GM12878 (cell line): ENCODE results near the gene SLX4IP. TPM values are rescaled to one million over a fixed set of nuclear protein-coding genes. Genes with fewer than 3 reads are reported as not detected.

ENCODE experiments used
- BCL11A ChIP-seq: IDR thresholded peaks from 2 replicates; pipeline ENCODE4 v1.6.1; 2011; ENCODE audit warnings: low read depth, low read length
- EED ChIP-seq: sonication (generic); IDR thresholded peaks from 2 replicates; pipeline ENCODE4 v1.6.1; 2016; ENCODE audit warnings: antibody characterized with exemption, low read depth
- EP300 ChIP-seq, 2 experiments: fragments of 150-350 bp in 1 of 2; IDR thresholded peaks; 2 replicates each; pipeline ENCODE4 v1.6.1; 2011 to 2012; ENCODE audit warnings: low read depth in 2 of 2, low read length in 2 of 2, borderline replicate concordance in 1 of 2, improper control_type of control experiment in 1 of 2, inconsistent platforms in 1 of 2; ENCODE audit not compliant: control insufficient read depth in 1 of 2
- MTA2 ChIP-seq: fragments of 450-650 bp; IDR thresholded peaks from 2 replicates; pipeline ENCODE4 v1.6.1; 2016; ENCODE audit warnings: low read depth, mild to moderate bottlenecking, moderate library complexity
- MTA3 ChIP-seq: IDR thresholded peaks from 2 replicates; pipeline ENCODE4 v1.6.1; 2012; ENCODE audit warnings: low read length, inconsistent platforms, borderline replicate concordance
- MXI1 ChIP-seq: fragments of 150-350 bp; IDR thresholded peaks from 2 replicates; pipeline ENCODE4 v1.6.1; 2011; ENCODE audit warnings: low read depth, mild to moderate bottlenecking, inconsistent platforms, low read length, improper control_type of control experiment
- RAD21 ChIP-seq: IDR thresholded peaks from 2 replicates; pipeline ENCODE4 v1.6.1; 2011; ENCODE audit warnings: mild to moderate bottlenecking, low read depth, low read length, moderate library complexity; ENCODE audit not compliant: insufficient read depth
- SMC3 ChIP-seq: IDR thresholded peaks from 2 replicates; pipeline ENCODE4 v1.6.1; 2011; ENCODE audit warnings: low read length, improper control_type of control experiment, borderline replicate concordance
- SP1 ChIP-seq: IDR thresholded peaks from one replicate; pipeline ENCODE4 v1.6.1; 2011; ENCODE audit warnings: low read depth, low read length
- STAT3 ChIP-seq: IDR thresholded peaks from 2 replicates; pipeline ENCODE4 v1.6.1; 2011; ENCODE audit warnings: low read depth, low read length, improper control_type of control experiment
- TAF1 ChIP-seq: IDR thresholded peaks from 2 replicates; pipeline ENCODE4 v1.6.1; 2011; ENCODE audit warnings: mild to moderate bottlenecking, low read depth, low read length, borderline replicate concordance
- YBX1 ChIP-seq: fragments of 450-650 bp; IDR thresholded peaks from 2 replicates; pipeline ENCODE4 v1.6.1; 2016; ENCODE audit warnings: antibody characterized with exemption
- ZNF24 ChIP-seq: fragments of 450-650 bp; IDR thresholded peaks from 2 replicates; pipeline ENCODE4 v1.6.1; 2017; ENCODE audit warnings: antibody characterized with exemption, mild to moderate bottlenecking
- ZNF622 ChIP-seq: fragments of 450-650 bp; IDR thresholded peaks from 2 replicates; pipeline ENCODE4 v1.6.1; 2017; ENCODE audit warnings: mild to moderate bottlenecking, inconsistent platforms
- polyA plus RNA-seq, 11 experiments: library from polyadenylated mRNA; depleted of rRNA in 4 of 11; unstranded in 6 of 11; stranded (reverse) in 5 of 11; fragments of >200 nt; fragmentation: Nextera tagmentation in 4 of 11; fragmentation: Illumina TruSeq in 1 of 11; extraction: Ambion mirVana in 4 of 11; extraction: Trizol in 1 of 11; gene quantifications; 1 replicate in 1 of 11; 2 replicates in 10 of 11; pipeline versions ENCODE4 v1.2.1 to v1.2.3, GENCODE V29; 2011 to 2016; ENCODE audit warnings: inconsistent platforms in 2 of 11, missing spikeins in 2 of 11, low read depth in 1 of 11
- total RNA-seq, 4 experiments: library from RNA; depleted of rRNA in 3 of 4; stranded (reverse); fragments of >200 nt in 3 of 4; fragmentation: Illumina TruSeq in 1 of 4; extraction: Trizol in 1 of 4; gene quantifications; 2 replicates each; pipeline versions ENCODE4 v1.2.1 to v1.2.3, GENCODE V29; 2013 to 2021
- TF ChIP-seq, protein P1 (sequence below): IDR thresholded peaks from 2 replicates; pipeline ENCODE4 v1.6.1; 2012; ENCODE audit warnings: low read depth, low read length, improper control_type of control experiment
- TF ChIP-seq, protein P2 (sequence below): fragments of 150-350 bp; IDR thresholded peaks from 2 replicates; pipeline ENCODE4 v1.6.1; 2014; ENCODE audit warnings: mild to moderate bottlenecking, low read depth, low read length

The SLX4IP gene
- total and polyA plus RNA-seq, 10 of the 15 experiments (the other 5 are each of a cell fraction or from before 2014, with no cell fraction given) = 2.2 to 11.0 (median 6.3) TPM

DNA sequence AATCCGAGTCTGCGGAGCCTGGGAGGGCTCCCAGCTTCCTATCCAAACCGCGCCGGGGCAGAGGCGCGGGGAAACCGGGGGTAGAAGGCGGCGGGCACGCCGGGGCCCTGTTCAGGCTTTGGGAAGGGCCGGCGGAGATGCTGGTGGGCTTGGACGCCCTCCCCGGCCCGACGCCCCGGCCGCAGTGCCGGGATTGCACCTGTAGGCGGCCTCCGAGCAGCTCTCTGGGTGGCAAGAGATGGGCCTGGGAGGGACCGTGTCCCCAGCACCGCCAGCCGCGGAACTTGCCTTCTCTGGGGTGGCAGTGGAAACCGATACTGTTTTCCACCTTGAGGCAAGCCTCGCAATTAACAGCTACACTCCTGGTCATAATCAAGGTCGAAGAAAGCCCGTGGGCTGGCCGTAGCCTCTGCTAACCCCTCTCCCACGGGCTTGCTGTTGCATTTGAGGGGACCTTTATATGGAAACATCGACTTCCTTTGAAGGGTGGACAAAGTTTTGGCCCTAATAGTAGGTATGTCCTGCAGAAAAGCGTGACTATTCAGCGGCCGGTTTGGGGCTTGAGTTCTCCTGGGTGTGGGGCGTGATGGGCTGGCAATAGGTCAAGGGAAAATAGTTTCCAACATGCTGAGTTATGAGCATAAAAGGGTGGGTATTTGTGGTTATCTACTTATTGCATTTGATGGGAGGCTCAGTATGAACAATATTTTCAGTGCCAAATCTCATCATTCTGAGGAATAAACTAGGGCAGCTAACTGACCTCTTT, 239.8 kb downstream of the SLX4IP start (continued):
- TF ChIP-seq SP1 = no peak
- TF ChIP-seq ZNF24 = no peak
- peak; percentile 42; the same call in 1 of the 2 replicates for TF ChIP-seq SMC3
- TF ChIP-seq RAD21 = peak; percentile 55
- no peak for TF ChIP-seq MTA3
- TF ChIP-seq YBX1 = no peak
- no peak for TF ChIP-seq ZNF622
- TF ChIP-seq BCL11A = no peak
- 0 out of 2 replicates have a peak, but pooled peaks have one; percentile 11 for TF ChIP-seq MTA2
- TF ChIP-seq, protein P1, sequence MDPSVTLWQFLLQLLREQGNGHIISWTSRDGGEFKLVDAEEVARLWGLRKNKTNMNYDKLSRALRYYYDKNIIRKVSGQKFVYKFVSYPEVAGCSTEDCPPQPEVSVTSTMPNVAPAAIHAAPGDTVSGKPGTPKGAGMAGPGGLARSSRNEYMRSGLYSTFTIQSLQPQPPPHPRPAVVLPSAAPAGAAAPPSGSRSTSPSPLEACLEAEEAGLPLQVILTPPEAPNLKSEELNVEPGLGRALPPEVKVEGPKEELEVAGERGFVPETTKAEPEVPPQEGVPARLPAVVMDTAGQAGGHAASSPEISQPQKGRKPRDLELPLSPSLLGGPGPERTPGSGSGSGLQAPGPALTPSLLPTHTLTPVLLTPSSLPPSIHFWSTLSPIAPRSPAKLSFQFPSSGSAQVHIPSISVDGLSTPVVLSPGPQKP = no peak
- 0 out of 2 replicates have a peak, but pooled peaks have one; percentile 24 for TF ChIP-seq EED
- TF ChIP-seq MXI1 = no peak; the same call in 1 of the 2 replicates
- TF ChIP-seq, protein P2, sequence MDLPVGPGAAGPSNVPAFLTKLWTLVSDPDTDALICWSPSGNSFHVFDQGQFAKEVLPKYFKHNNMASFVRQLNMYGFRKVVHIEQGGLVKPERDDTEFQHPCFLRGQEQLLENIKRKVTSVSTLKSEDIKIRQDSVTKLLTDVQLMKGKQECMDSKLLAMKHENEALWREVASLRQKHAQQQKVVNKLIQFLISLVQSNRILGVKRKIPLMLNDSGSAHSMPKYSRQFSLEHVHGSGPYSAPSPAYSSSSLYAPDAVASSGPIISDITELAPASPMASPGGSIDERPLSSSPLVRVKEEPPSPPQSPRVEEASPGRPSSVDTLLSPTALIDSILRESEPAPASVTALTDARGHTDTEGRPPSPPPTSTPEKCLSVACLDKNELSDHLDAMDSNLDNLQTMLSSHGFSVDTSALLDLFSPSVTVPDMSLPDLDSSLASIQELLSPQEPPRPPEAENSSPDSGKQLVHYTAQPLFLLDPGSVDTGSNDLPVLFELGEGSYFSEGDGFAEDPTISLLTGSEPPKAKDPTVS = no peak
- no peak for TF ChIP-seq EP300 (IDR thresholded peaks at IDR 0.05; ENCODE audit: borderline replicate concordance in 1 of 2, control insufficient read depth in 1 of 2, low read depth in 2 of 2, low read length in 2 of 2)
- TF ChIP-seq TAF1 = no peak
- TF ChIP-seq STAT3 = no peak
